GM10266 (cell line): ENCODE data around the gene HTR1B.

Experiments used
- DNase-seq: peaks from one replicate; pipeline ENCODE4 v3.0.0; 2012; ENCODE audit errors: extremely low spot score
- CTCF ChIP-seq: IDR thresholded peaks from 2 replicates; pipeline ENCODE4 v1.5.1; 2012; ENCODE audit warnings: mild to moderate bottlenecking, low read depth; ENCODE audit not compliant: control insufficient read depth, insufficient read depth; ENCODE audit errors: missing control alignments

Gene HTR1B

GRCh38 chr6:77463308-77463860 lies at the start of gene HTR1B:
Gene HTR1B, minus strand, starts transcription at chr6:77463491. Its CDS starts 88 bp downstream, at chr6:77463403.
- no peak for TF ChIP-seq CTCF
- DNase-seq, result no peak

GRCh38 chr6:77512554-77512953 lies 49.3 kb upstream of the HTR1B start:
- DNase-seq, result no peak
- no peak for TF ChIP-seq CTCF

GRCh38 chr6:77511860-77512259 lies 48.6 kb upstream of the HTR1B start:
- TF ChIP-seq CTCF, result no peak
- DNase-seq, result no peak

GRCh38 chr6:77502981-77503380 lies 39.7 kb upstream of the HTR1B start:
- DNase-seq, result no peak
- TF ChIP-seq CTCF, result no peak

- TF ChIP-seq CTCF, result no peak
- DNase-seq, result no peak
Measured at GRCh38 chr6:77492530-77492929, 29.2 kb upstream of the HTR1B start.

GRCh38 chr6:77487808-77488425 lies 24.6 kb upstream of the HTR1B start:
- DNase-seq, result no peak
- TF ChIP-seq CTCF, result no peak

GRCh38 chr6:77482981-77483380 lies 19.7 kb upstream of the HTR1B start:
- TF ChIP-seq CTCF, result no peak
- no peak for DNase-seq
